GM18907 (cell line): ENCODE results near the gene ESRRB.

Experiments
- ATAC-seq: cut with Tn5 transposase; IDR thresholded peaks from one replicate; pipeline ENCODE4 v1.9.1; 2021; ENCODE audit warnings: mild to moderate bottlenecking, moderate library complexity; ENCODE audit not compliant: unreplicated experiment

Gene ESRRB

GRCh38 chr14:76405627-76406026, 29.7 kb downstream of the ESRRB start:
- ATAC-seq = no peak

GRCh38 chr14:76407449-76408150, 31.7 kb downstream of the ESRRB start:
- ATAC-seq = no peak

GRCh38 chr14:76408877-76409276, 32.9 kb downstream of the ESRRB start:
- no peak for ATAC-seq

GRCh38 chr14:76412501-76412900, 36.6 kb downstream of the ESRRB start:
- no peak for ATAC-seq

- ATAC-seq = no peak
Measured at GRCh38 chr14:76413106-76413961, 37.4 kb downstream of the ESRRB start.

- no peak for ATAC-seq
Measured at GRCh38 chr14:76413962-76414600, 38.1 kb downstream of the ESRRB start.

- ATAC-seq = no peak
Measured at GRCh38 chr14:76419399-76419798, 43.5 kb downstream of the ESRRB start.

GRCh38 chr14:76420827-76421226, 44.9 kb downstream of the ESRRB start:
- no peak for ATAC-seq

- no peak for ATAC-seq
Measured at GRCh38 chr14:76421662-76422061, 45.7 kb downstream of the ESRRB start.

- no peak for ATAC-seq
Measured at GRCh38 chr14:76422662-76423061, 46.7 kb downstream of the ESRRB start.

GRCh38 chr14:76423534-76423933, 47.6 kb downstream of the ESRRB start:
- no peak for ATAC-seq

GRCh38 chr14:76424359-76424758, 48.4 kb downstream of the ESRRB start:
- no peak for ATAC-seq

GRCh38 chr14:76426161-76426696, 50.3 kb downstream of the ESRRB start:
- ATAC-seq = no peak

- ATAC-seq = no peak
Measured at GRCh38 chr14:76428611-76429010, 52.7 kb downstream of the ESRRB start.

- ATAC-seq = no peak
Measured at GRCh38 chr14:76430017-76430416, 54.1 kb downstream of the ESRRB start.

- ATAC-seq = no peak
Measured at GRCh38 chr14:76430475-76430980, 54.6 kb downstream of the ESRRB start.

- ATAC-seq = no peak
Measured at GRCh38 chr14:76431538-76431937, 55.6 kb downstream of the ESRRB start.

GRCh38 chr14:76432827-76433752, 57.2 kb downstream of the ESRRB start:
- no peak for ATAC-seq

GRCh38 chr14:76434220-76434619, 58.3 kb downstream of the ESRRB start:
- ATAC-seq = no peak

GRCh38 chr14:76439237-76439775, 63.4 kb downstream of the ESRRB start:
- ATAC-seq = no peak
